ACHN (cell line): ENCODE measurements around the gene NFATC3.
A peak's percentile ranks its signal among the peaks of the same experiment; 100 is the strongest.

Experiments
- DNase-seq: peaks from one replicate; pipeline ENCODE4 v3.0.0-alpha.2; 2015
- in situ Hi-C: cut with HindIII; loops from 2 replicates; pipeline ENCODE4 v1.10.0; 2017; ENCODE audit warnings: low sequenced_read_pairs, low pct_ligation_motif_present, low pct_unique_long_range_greater_than_20kb

NFATC3 gene

GRCh38 chr16:68085259-68086071 lies at the start of gene NFATC3:
TSS of gene NFATC3 (plus strand) at chr16:68085370. CDS start at chr16:68085682, 312 bp downstream.
- in situ Hi-C loops = loop anchor here (25.0 kb wide), 1 partner anchor 252 kb away; no protein-coding TSS in a partner anchor
- DNase-seq = peak; percentile 98

- in situ Hi-C loops = no loop called here
- DNase-seq = no peak
Measured at GRCh38 chr16:68037841-68038597, 47.2 kb upstream of the NFATC3 start.

- DNase-seq = peak; percentile 73
- in situ Hi-C loops = no loop called here
Measured at GRCh38 chr16:68040506-68041288, 44.5 kb upstream of the NFATC3 start.

- DNase-seq = no peak
- in situ Hi-C loops = no loop called here
Measured at GRCh38 chr16:68041783-68042182, 43.4 kb upstream of the NFATC3 start.

GRCh38 chr16:68046106-68046505 lies 39.1 kb upstream of the NFATC3 start:
- no peak for DNase-seq
- in situ Hi-C loops = no loop called here

GRCh38 chr16:68047987-68048386 lies 37.2 kb upstream of the NFATC3 start:
- in situ Hi-C loops = no loop called here
- no peak for DNase-seq

- in situ Hi-C loops = no loop called here
- no peak for DNase-seq
Measured at GRCh38 chr16:68049449-68049848, 35.7 kb upstream of the NFATC3 start.

- in situ Hi-C loops = no loop called here
- DNase-seq = no peak
Measured at GRCh38 chr16:68055395-68055794, 29.8 kb upstream of the NFATC3 start.

- in situ Hi-C loops = no loop called here
- DNase-seq = no peak
Measured at GRCh38 chr16:68059804-68060203, 25.4 kb upstream of the NFATC3 start.

- DNase-seq = no peak
- in situ Hi-C loops = no loop called here
Measured at GRCh38 chr16:68061396-68061795, 23.8 kb upstream of the NFATC3 start.

- in situ Hi-C loops = no loop called here
- no peak for DNase-seq
Measured at GRCh38 chr16:68062910-68063393, 22.2 kb upstream of the NFATC3 start.

GRCh38 chr16:68064791-68065365 lies 20.3 kb upstream of the NFATC3 start:
- in situ Hi-C loops = no loop called here
- DNase-seq = peak; percentile 75

GRCh38 chr16:68065716-68066305 lies 19.4 kb upstream of the NFATC3 start:
- in situ Hi-C loops = no loop called here
- DNase-seq = no peak

- in situ Hi-C loops = no loop called here
Measured at GRCh38 chr16:68066763-68067162, 18.4 kb upstream of the NFATC3 start.

GRCh38 chr16:68068926-68069325 lies 16.2 kb upstream of the NFATC3 start:
- in situ Hi-C loops = no loop called here

More at GRCh38 chr16:68066763-68067162, 18.4 kb upstream of the NFATC3 start:
- no peak for DNase-seq

GRCh38 chr16:68069511-68070248 lies 15.5 kb upstream of the NFATC3 start:
- no peak for DNase-seq
- in situ Hi-C loops = no loop called here

More at GRCh38 chr16:68068926-68069325, 16.2 kb upstream of the NFATC3 start:
- no peak for DNase-seq

GRCh38 chr16:68070249-68070730 lies 14.9 kb upstream of the NFATC3 start:
- in situ Hi-C loops = no loop called here
- DNase-seq = no peak
